NB4 (cell line): ENCODE measurements around the gene STARD6.

Experiments
- CTCF ChIP-seq: IDR thresholded peaks from one replicate; pipeline ENCODE4 v1.5.1; 2012; ENCODE audit warnings: low read depth, low read length
- POLR2A ChIP-seq: IDR thresholded peaks from 2 replicates; pipeline ENCODE4 v1.6.1; 2011; ENCODE audit warnings: mild to moderate bottlenecking; ENCODE audit not compliant: insufficient read length; ENCODE audit errors: extremely low read depth

DNA sequence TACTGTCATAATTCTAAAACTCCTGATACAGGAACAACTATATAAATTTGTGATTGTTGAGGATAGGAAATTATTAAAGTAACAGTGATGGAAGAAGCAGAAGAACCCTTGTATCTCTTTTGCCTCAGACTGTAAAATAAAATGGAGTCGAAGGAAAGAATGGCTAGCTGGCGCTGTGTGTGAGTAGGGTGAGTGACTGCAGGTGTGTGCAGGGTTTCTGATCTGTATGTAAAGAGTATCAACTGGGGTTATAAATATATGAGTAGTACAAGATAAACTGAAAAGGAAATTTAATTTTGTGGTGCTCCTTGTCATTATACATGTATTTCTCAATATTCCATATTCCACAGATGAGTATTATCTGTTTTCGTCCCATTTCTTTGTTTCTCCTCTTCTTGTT is 73.1 kb downstream of the STARD6 start:
- TF ChIP-seq CTCF (no peak), POLR2A (no peak)
